ENCODE measurements around the gene GHSR. TPM values are rescaled to one million over a fixed set of nuclear protein-coding genes. Genes with fewer than 3 reads are reported as not detected.

The GHSR gene
- total RNA-seq, 2 experiments from 2014 or later, result not detected

GRCh38 chr3:172437713-172438112 is 10.5 kb downstream of the GHSR start:
- Mint-ChIP-seq H3K9me3 (peaks cover 6% of the 10 kb centered on the region), H3K36me3 (ENCODE audit: low read depth) (no peaks in the 10 kb centered on the region), H3K4me1 (ENCODE audit: low read depth) (no peaks in the 10 kb centered on the region), H3K4me3 (no peak overlapping the region), H3K27ac (no peak overlapping the region), H3K27me3 (peaks cover 50% of the 10 kb centered on the region)
- ATAC-seq (ENCODE audit: poor library complexity) (no peak), DNase-seq (no peak)
- Histone ChIP-seq H3K4me3 (ENCODE audit: low read length) (no peak overlapping the region), H3K27ac (ENCODE audit: low read depth in 1 of 2, low read length in 2 of 2) (no peak overlapping the region), H3K36me3 (ENCODE audit: insufficient read depth, low read length) (no peaks in the 10 kb centered on the region), H3K4me1 (ENCODE audit: insufficient read depth, low read length) (no peaks in the 10 kb centered on the region), H3K27me3 (ENCODE audit: control insufficient read depth in 1 of 2, insufficient read depth in 2 of 2, low read length in 2 of 2) (peaks cover 0 to 4% of the 10 kb centered on the region in 2 experiments), H3K9me3 (ENCODE audit: control insufficient read depth in 1 of 2, insufficient read depth in 1 of 2, low read length in 2 of 2) (peaks cover 6 to 9% of the 10 kb centered on the region in 2 experiments)
- intact Hi-C loops (cut with DNase I, micrococcal nuclease), result no loop called here
- ChIA-PET CTCF (no interaction called here), POLR2A (no interaction called here)
- no peak for TF ChIP-seq CTCF (IDR thresholded peaks at IDR 0.05)

GRCh38 chr3:172415323-172415722 is 32.9 kb downstream of the GHSR start:
- intact Hi-C loops (cut with DNase I, micrococcal nuclease), result no loop called here
- no peaks in the 10 kb centered on the region for H3K36me3 Mint-ChIP-seq (ENCODE audit: low read depth)
- H3K9me3 Mint-ChIP-seq, result peaks cover 3% of the 10 kb centered on the region
- H3K4me3 Mint-ChIP-seq, result no peak overlapping the region
- peaks cover 64% of the 10 kb centered on the region for H3K27me3 Mint-ChIP-seq
- no peak overlapping the region for H3K27ac ChIP-seq (ENCODE audit: low read depth in 1 of 2, low read length in 2 of 2)
- no peak for TF ChIP-seq CTCF (IDR thresholded peaks at IDR 0.05)
- H3K27ac Mint-ChIP-seq, result no peak overlapping the region
- no peaks in the 10 kb centered on the region for H3K4me1 Mint-ChIP-seq (ENCODE audit: low read depth)
- H3K4me1 ChIP-seq (ENCODE audit: insufficient read depth, low read length), result no peaks in the 10 kb centered on the region
- no peak overlapping the region for H3K4me3 ChIP-seq (ENCODE audit: low read length)
- ChIA-PET CTCF (no interaction called here), POLR2A (no interaction called here)
- no peaks in the 10 kb centered on the region for H3K36me3 ChIP-seq (ENCODE audit: insufficient read depth, low read length)
- peaks cover 7 to 14% of the 10 kb centered on the region in 2 experiments for H3K27me3 ChIP-seq (ENCODE audit: control insufficient read depth in 1 of 2, insufficient read depth in 2 of 2, low read length in 2 of 2)
- ATAC-seq (ENCODE audit: poor library complexity), result no peak
- peaks cover 0 to 12% of the 10 kb centered on the region in 2 experiments for H3K9me3 ChIP-seq (ENCODE audit: control insufficient read depth in 1 of 2, insufficient read depth in 1 of 2, low read length in 2 of 2)
- DNase-seq, result no peak

- Histone ChIP-seq H3K4me3 (ENCODE audit: low read length) (no peak overlapping the region), H3K36me3 (ENCODE audit: insufficient read depth, low read length) (no peaks in the 10 kb centered on the region), H3K4me1 (ENCODE audit: insufficient read depth, low read length) (no peaks in the 10 kb centered on the region), H3K27me3 (ENCODE audit: control insufficient read depth in 1 of 2, insufficient read depth in 2 of 2, low read length in 2 of 2) (peaks cover 7% of the 10 kb centered on the region in 2 experiments), H3K9me3 (ENCODE audit: control insufficient read depth in 1 of 2, insufficient read depth in 1 of 2, low read length in 2 of 2) (peaks cover 0 to 12% of the 10 kb centered on the region in 2 experiments), H3K27ac (ENCODE audit: low read depth in 1 of 2, low read length in 2 of 2) (no peak overlapping the region)
- ChIA-PET POLR2A (no interaction called here), CTCF (no interaction called here)
- Mint-ChIP-seq H3K27ac (no peak overlapping the region), H3K9me3 (peaks cover 3% of the 10 kb centered on the region), H3K4me1 (ENCODE audit: low read depth) (no peaks in the 10 kb centered on the region), H3K4me3 (no peak overlapping the region), H3K27me3 (peaks cover 39% of the 10 kb centered on the region), H3K36me3 (ENCODE audit: low read depth) (no peaks in the 10 kb centered on the region)
- TF ChIP-seq CTCF (IDR thresholded peaks at IDR 0.05), result no peak
- ATAC-seq (ENCODE audit: poor library complexity) (no peak), DNase-seq (no peak)
- intact Hi-C loops (cut with DNase I, micrococcal nuclease), result no loop called here
Observed at GRCh38 chr3:172411478-172411947, 36.7 kb downstream of the GHSR start.

Data from CD4-positive, alpha-beta T cell (primary cell).